ENCODE results near the gene CACNA1C.

CACNA1C gene

DNA sequence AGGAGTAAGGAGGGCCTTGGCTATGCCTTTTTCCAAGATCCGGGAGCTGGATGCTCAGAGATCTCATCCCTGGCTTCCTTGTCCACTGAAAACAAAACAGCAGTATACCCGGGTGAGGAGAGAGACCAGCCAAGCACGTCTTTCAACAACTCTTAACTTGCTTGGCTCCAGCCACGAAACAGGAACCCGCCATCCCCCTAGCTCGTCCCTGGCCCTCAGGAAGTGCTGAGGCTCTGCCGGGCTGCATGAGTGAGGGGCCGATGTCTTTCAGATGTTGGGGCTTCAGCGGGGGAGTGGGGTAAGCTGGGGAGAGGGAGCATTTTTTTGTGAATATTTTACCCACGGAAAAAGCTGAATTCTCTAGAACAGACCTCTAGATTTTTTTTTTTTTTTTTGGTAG lies 231.1 kb downstream of the CACNA1C start:
- Histone ChIP-seq H3K4me3 (no peak overlapping the region), H3K27ac (peak overlapping the region in 18 of 21 experiments; percentile 10 to 90 (median 60))

DNA sequence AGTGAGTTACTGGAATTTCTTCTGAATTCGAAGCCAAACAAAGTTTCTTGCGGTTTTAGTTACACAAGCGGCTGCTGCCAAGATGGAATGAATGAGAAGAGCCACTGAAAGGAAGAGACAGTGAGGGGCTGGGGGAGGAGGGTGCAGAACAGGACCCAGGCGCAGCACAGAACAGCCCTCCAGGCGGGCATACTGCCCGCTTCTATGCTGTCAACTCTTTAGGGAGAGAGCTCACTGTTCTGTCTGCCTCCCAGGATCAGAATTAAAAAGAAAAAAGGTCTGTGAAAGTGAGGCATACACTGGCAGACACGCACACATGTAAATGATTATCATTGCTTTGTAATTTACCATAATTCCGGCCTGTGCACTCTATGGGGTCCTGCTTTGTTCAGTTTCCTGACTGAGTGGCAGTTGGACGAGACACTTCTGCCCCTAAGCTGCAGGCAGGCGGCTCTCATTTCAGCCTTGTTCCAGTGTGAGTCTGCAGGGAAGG lies 231.6 kb downstream of the CACNA1C start:
- no peak overlapping the region for H3K4me3 ChIP-seq
- H3K27ac ChIP-seq: peak overlapping the region in 18 of 21 experiments; percentile 6 to 90 (median 62)

DNA sequence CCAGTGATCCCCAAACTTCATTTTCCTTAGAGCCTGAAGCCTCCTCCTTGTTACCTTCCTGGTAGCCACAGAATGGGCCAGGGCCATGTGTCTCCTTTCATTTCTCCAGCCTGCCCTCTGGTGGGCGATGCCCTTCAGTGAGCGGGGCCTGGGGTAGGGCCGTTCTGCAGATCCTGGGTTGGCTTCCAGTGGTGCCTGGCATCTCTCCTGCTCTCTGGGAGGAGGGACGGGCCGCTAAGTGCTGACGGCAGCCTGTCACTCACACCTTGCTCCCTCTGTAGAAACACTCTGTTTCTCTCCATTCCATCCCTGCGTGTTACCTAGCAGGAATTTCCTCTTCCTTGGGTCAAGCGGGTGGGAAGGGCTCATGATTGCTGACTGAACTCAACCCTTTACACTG lies 232.1 kb downstream of the CACNA1C start:
- no peak overlapping the region for H3K4me3 ChIP-seq
- H3K27ac ChIP-seq: peak overlapping the region in 17 of 21 experiments; percentile 6 to 90 (median 65)

DNA sequence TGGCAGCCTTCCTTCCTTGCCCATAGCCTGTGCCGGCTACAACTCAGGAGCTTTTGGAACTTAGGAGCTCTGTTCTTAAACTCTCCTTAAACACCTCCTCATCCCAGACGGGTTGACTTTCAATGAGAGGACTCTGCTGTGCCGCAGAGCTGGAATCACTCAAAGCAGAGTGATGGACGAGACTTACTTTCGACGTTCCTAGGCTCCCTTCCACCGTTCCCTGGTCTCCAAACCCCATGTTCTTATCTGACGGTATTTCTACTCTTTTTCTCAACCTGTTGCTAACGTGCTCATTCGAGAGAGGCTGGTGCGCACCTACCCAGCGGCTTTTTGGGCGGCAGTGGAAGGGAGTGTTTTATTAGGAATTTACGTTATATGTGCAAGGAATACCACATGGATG lies 232.7 kb downstream of the CACNA1C start:
- H3K27ac ChIP-seq: peak overlapping the region in 16 of 21 experiments; percentile 6 to 90 (median 68)
- H3K4me3 ChIP-seq: no peak overlapping the region

DNA sequence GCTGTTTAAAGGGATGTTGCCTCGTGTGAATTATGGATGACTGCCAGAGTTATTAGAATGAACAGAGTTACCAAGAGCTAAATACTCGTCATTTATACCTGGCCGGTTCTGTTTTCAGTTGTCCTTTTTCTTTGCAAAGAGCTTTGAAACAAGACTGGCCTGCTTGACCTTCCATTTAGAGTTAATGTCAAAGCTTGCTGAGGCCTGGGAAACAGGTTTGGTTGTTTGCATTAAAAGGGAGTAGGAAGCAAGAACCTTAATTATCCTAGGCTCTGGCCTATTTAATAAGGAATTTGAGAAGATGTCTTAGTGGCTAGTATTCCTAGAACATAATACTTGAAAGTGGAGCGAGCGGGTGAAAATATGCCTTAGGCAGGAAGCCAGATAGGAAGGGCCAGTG lies 233.3 kb downstream of the CACNA1C start:
- Histone ChIP-seq H3K4me3 (no peak overlapping the region), H3K27ac (peak overlapping the region in 19 of 21 experiments; percentile 6 to 90 (median 55))

DNA sequence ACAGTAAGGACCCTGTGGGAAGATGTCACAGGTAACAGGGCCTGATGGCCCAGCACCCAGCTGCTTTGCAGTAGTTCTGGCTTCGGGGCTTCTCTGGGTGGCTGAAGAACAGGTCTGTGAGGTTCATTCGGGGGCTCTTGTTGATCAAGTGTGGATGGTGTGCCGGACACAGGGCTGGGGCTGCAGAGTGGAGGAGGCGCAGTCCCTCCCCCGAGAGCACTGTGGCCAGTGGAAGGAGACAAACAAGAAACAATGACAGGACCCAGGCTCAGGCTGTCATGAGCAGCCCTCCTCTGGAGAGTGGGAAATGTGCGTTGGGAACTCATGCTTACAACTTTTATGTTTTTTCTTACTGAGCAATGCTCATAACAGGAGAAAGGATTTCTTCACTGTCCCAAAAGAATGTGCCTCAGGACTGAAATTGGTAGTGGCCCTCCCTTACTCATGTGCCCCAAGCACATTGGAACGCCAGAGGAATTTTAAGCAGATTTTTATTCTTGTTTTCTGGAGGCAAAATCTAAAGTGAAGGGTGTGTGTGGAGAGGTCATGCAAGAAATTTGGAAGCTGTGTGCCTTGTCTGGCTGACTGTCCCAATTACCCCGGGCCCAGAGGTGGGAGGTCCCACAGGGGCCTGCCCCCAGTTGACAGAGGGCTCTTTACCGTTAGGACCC lies 233.8 kb downstream of the CACNA1C start:
- H3K4me3 ChIP-seq: no peak overlapping the region
- H3K27ac ChIP-seq: peak overlapping the region in 19 of 21 experiments; percentile 17 to 90 (median 60)

DNA sequence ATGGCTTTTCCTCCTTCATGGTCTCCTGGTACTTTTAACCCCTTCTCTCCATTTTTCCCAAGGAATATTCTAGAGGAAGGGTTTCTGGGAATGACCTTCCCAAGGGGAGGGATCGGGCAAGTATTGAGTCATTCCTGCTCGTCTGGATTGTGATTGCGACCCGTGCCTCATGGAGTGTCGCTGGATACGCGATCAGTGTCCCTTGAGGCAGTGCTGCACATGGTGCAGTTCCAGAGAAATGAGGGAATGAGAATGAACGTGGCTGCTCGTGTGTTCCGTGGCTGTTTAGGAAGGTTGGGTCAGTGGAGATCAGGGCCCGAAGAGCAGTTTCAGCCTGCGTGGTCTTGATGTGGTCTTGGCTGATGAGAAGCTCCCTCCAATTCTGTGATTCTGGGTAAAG lies 234.4 kb downstream of the CACNA1C start:
- Histone ChIP-seq H3K4me3 (no peak overlapping the region), H3K27ac (peak overlapping the region in 17 of 21 experiments; percentile 17 to 90 (median 60))

DNA sequence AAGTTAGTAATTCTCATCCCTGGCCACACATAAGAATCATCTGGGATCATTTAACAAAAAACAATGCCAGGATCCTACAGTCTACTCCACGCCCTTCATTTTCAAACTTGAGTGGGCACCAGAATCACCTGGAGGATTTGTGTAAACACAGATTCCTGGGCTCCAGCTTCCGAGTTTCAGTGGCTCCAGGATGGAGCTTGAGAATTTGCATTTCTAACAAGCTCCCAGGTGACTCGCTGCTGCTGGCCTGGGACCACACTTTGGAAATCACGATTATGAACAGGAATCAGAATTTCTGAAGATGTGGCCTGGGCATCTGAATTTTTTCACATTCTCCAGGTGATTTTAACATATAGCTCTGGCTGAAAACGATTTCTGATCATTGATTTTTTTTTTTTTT lies 234.8 kb downstream of the CACNA1C start:
- no peak overlapping the region for H3K4me3 ChIP-seq
- peak overlapping the region in 13 of 21 experiments; percentile 26 to 90 (median 69) for H3K27ac ChIP-seq

DNA sequence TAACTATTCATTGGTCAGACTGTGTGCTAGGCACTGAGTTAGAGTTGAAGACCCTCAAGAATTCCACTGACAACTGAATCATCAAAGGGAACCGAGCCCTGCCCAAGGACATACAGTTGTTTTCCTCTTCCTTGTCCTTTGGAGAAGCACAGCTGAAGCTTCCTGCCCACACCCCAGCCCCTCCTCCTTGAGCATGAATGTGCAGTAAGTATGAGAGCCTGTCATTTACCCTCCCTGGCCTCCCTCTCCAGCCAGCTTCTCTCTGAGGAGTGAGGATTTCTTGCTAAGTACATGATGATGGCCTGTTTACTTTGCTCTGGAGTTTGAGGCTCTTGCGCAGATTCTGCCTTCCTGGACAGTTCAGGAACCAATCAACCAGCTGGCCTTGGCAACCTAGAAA lies 235.2 kb downstream of the CACNA1C start:
- peak overlapping the region in 7 of 21 experiments; percentile 27 to 90 (median 74) for H3K27ac ChIP-seq
- H3K4me3 ChIP-seq: no peak overlapping the region

DNA sequence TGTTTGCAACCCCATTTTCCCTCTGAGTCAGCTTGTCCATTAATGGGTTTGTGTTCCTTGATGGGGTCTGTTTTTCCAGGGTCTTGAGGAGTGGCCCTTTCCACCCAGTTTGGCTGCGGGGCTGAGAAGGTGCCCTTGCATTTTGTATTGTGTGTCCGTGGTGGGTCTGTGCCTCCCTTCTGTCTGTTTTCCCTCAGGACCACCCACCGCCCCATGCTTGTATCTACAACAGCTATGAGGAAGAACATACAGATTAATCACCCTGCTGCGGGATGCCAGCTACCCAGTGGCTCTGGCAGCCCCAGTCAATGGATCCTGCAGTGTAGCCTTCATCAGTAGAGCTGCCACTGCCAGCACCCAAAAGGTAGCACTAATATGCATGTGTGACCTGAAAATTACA lies 235.7 kb downstream of the CACNA1C start:
- Histone ChIP-seq H3K4me3 (no peak overlapping the region), H3K27ac (peak overlapping the region in 3 of 21 experiments; percentile 74 to 90 (median 82))

DNA sequence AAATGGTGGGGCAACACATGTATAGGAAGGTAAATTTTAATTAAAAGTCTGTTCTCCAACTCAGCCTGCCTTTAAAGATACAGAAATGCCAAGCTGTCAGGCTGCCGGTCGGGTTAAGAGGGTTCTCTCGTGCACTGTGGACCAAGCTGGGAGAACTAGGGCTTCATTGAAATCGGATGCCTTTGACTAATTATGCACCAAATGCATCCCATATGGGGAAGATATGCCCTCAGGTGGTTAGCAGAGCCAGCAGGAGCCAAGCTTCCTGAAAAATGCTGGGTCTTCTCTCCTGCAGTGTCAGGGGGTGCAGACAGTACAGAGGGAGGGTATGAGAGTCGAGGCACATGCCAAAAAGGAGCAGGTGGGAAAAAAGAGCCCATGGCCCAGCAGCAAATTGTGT lies 236.1 kb downstream of the CACNA1C start:
- Histone ChIP-seq H3K27ac (no peak overlapping the region), H3K4me3 (no peak overlapping the region)

DNA sequence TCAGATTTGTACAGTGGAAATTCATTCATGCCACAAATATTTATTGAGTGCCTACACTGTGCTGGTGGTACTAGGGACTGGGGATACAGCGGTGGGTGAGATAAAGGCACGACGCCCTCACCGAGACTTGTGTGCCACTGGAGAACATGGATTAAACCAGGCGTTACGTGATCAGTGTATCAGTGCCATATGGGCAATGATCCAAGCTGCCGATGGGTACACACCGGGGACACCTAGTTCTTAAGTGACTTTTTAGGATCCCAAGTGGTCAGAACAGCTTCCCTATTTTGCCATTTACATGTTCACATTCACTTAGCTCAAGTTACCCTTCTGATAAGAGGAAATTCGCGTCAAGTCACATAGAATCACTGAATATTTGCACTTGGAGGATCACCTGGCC lies 236.7 kb downstream of the CACNA1C start:
- Histone ChIP-seq H3K27ac (no peak overlapping the region), H3K4me3 (no peak overlapping the region)

DNA sequence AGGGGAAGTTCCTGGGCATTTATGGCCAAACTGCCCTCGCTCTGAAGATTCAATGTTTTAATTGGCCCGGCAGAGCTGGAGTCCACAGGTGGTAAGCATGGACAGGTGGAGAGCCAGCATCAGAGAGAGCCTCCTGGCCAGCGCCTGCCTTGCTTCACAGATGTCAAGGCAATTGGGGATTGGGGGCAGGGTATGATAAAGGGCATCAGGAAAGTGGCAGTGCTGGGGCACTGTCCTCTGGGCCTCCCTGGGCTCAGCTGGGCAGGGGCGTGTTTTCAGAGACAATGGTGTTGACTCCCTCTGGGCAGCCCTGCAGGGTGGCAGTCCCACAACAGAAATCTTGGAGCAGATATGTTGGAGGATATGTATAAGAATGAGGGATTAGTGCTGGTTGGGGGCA lies 237.3 kb downstream of the CACNA1C start:
- Histone ChIP-seq H3K27ac (no peak overlapping the region), H3K4me3 (no peak overlapping the region)

DNA sequence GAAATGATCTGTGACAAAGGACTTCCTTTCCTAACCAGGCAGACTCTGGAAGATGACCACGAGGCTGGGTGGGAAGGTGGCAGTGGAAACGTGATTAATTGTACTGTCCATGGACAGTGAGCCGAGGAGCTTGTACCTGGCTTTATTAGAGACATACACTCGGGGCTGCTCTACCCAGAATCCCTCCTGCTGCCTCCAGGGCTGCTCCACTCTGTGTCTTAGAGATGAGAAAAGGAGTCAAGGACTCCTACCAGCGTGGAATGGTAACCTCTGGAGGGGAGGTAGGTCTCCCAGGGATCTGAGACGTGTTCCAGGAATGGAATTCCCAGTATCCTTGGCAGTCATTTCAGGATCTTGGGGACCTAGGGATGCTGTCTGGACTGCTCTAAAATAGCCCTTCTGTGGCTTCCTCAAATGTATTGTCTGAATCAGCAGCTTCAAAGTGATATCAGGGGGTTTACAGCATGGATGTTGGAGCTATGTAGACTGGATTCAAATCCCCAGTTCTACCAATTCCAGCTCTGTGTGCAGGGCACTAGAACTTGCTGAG lies 237.8 kb downstream of the CACNA1C start:
- Histone ChIP-seq H3K27ac (no peak overlapping the region), H3K4me3 (no peak overlapping the region)

DNA sequence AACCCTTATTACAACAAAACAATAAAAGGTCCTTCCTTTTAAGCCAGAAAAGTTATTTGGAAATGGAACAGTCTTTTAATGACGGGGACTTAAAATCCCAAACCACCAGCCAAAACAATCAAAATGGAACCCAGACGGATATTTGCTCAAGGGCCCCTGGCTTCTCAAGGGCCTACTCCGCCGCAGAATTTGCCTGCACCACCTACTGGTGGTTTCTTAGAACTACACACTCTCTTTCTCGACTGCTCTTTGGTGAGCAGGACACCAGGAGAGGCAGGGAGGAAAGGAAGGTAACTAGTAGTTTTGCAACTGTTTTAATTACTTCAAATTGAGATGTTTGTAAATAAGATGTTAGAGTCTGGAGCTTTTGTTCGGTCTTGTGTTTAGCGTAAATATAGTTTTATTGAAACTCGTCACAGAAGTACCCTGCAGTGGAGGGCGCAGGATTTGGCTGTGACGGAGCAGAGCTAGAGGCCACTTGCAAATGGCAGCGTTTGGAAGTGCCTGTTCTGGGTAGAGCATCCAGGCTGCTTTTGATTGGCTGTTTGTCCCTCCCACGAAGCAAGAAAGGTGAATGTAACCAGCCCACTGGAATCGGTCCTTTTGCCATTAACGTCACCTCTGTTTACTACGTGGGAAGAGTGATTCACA lies 238.5 kb downstream of the CACNA1C start:
- Histone ChIP-seq H3K27ac (no peak overlapping the region), H3K4me3 (no peak overlapping the region)

DNA sequence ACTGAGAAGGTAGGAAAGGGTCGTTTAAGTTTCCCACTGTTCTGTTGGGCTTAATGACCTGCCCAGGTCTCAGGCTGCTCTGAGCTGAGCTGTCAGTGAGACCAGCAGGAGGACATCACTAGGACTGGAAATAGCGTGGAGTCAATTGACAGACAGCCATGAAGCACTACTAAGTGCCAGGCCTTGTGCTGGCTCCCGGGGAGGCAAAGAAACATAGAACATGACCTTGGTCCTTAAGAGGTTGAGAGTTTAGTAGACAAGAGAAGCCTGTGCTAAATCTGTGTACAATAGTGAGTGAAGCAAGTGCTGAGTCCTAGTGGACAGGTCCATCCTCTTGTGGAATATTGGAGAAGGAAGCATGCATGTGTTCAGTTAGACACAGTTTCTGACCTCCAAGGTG lies 239.2 kb downstream of the CACNA1C start:
- no peak overlapping the region for H3K27ac ChIP-seq
- H3K4me3 ChIP-seq: no peak overlapping the region

DNA sequence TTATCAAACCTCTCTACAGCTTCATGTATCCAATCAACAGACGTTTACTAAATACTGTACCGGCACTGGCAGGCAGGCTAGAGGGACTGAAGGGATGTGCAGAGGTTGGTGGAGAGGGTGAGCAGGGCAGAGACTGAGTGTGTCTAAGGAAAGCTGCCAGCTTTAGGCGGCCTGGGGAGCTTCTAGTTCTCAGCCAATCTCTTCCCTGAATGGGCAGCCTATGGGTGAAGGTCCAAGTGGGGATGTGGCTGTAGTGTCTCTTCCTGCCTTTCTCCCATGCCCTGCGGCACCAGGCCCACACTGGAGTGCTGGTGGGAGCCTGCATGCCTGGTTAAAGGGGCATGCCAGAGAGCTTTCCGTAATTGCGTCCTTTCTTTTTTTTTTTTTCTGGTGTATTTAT lies 239.8 kb downstream of the CACNA1C start:
- no peak overlapping the region for H3K27ac ChIP-seq
- H3K4me3 ChIP-seq: no peak overlapping the region

DNA sequence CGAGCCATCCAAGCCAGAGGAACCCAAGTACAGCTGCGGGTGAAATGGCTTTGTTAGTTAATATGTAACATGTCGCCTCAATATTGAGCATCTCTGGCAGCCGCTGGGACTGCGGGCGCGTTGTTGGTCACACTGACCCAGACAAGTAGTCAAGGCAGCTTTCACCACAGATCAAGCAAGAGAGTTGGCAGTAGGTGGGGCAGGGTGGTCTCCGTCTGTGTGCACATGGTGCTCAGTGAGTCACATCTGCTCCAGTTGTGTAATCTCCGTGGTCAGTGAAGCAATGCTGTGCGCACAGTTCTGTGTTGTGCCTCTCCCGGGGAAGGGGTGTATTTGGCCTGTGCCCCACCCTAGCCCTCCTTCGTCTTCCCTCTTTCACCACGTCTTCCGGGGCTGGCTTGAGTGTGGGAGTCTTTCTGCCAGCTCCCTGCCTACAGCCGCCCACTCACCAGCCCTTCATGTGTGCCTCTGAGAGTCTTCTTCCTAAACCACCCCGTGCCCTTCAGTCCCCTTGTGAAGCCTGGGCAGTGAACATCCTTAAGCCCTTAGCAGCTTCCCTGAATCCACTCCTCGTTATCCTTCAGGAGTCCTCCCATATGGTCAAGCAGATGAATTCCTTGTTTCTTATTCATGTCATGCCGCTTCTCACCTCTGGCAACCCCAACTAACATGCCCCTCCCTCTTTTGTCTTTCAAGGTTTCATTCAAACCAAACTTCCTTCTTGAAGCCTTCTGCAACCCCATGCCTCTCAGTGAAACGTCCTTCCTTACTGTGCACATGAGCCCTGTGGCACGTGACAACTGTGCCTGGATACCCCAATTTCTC lies 242.1 kb downstream of the CACNA1C start:
- H3K4me3 ChIP-seq: no peak overlapping the region
- peak overlapping the region in 11 of 21 experiments; percentile 8 to 70 (median 57) for H3K27ac ChIP-seq

DNA sequence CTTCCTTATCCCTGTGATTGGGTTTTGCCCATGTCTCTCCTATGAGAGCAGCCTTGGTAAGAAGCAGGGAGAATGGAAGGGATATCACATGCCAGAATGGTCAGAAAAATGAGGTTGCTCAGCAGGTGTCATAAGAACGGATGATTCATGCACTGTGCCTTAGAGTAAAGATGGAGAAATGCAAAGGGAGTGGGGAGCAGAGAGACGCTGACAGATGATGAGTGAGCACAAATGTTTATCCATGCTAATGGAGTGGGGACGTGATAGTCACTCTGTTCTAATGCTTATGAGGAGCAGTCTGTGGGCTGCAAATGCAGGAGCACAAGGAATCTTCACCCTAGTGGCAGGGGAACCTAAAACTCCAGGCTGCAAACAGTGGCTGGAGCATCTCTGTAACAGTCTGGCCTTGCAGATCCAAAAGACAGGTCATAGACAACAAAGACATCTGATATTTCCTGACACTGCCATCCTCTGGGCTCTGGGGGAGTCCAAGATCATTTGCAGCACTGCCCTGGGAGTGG lies 243.2 kb downstream of the CACNA1C start:
- Histone ChIP-seq H3K4me3 (no peak overlapping the region), H3K27ac (peak overlapping the region in 2 of 21 experiments; percentile 57 to 70)

DNA sequence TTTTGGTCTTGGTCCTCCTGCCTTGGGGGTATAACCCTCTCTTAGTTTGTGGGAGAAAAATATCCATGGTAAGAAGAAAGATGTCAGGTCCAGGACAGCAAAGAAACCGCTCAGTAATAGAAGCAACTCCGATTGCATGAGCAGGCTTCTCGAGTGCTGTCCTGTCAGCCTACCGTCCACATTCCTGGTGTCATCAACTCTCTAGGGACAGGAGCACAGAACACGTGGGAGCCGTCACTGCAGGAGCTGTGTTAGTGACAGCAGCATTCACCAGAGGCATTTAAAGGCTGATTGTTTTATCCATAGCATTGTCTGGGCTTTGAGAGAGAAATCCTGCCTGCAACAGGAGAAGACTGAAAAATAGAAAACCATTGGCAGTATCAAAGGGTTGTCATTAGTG lies 244.2 kb downstream of the CACNA1C start:
- H3K4me3 ChIP-seq: no peak overlapping the region
- H3K27ac ChIP-seq: no peak overlapping the region
